GM23248 (cell line): ENCODE results near the gene ABCC1.

Experiments used
- EZH2 ChIP-seq: fragments of 200-600 bp; sonication (generic); IDR thresholded peaks from 2 replicates; pipeline ENCODE4 v1.6.1; 2018; ENCODE audit warnings: antibody characterized with exemption, mild to moderate bottlenecking; ENCODE audit not compliant: insufficient read depth, poor library complexity, severe bottlenecking
- EZH2phosphoT487 ChIP-seq: fragments of 200-600 bp; sonication (generic); IDR thresholded peaks from 2 replicates; pipeline ENCODE4 v1.6.1; 2018; ENCODE audit warnings: antibody characterized with exemption, moderate library complexity, mild to moderate bottlenecking, low read depth; ENCODE audit not compliant: insufficient read depth

GRCh38 chr16:16082255-16082654 is 132.8 kb downstream of the ABCC1 start:
- TF ChIP-seq EZH2phosphoT487 (no peak), EZH2 (no peak)
